ENCODE data around the gene ATP6V1G1.

ATP6V1G1 gene, protein sequence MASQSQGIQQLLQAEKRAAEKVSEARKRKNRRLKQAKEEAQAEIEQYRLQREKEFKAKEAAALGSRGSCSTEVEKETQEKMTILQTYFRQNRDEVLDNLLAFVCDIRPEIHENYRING

DNA sequence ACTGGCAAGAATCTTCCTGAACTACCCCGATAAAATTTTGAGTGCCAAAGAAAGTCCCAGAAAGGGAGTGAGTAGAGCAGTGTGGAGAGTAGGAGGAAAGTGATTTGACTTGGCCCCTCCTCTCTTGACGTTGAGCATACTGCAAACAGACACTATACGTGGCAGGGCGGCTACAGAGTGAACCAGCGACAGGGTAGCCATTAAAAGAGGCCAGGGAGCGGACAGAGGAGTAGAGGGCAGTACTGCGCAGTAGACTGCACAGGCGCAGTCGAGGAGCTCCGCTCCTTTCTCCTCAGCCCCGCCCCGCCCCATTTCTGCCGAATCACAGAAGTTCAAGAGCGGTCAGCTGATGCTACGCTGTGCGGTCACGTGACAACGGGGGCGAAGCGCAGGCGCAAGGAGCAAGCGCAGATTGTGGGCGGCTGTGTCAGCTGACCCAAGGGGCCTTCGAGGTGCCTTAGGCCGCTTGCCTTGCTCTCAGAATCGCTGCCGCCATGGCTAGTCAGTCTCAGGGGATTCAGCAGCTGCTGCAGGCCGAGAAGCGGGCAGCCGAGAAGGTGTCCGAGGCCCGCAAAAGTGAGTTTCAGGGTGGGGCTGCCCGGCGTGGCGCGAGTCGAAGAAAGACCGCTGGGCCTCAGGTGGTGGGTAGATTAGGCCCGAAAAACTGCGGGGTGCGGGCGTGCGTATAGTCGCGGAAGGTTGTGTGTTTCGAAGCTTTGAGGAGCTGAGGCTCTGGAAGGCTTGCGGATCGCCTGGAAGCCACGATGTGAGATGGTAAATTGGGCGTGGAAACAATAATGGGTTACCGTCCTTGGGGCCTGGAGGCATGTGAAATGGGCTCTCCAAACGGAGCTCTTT is at the start of gene ATP6V1G1:
ATP6V1G1 (plus strand) TSS at position 425 of the 858 bp plus-strand sequence; CDS start at position 495, 70 bp downstream.
- TF ChIP-seq, protein P1, sequence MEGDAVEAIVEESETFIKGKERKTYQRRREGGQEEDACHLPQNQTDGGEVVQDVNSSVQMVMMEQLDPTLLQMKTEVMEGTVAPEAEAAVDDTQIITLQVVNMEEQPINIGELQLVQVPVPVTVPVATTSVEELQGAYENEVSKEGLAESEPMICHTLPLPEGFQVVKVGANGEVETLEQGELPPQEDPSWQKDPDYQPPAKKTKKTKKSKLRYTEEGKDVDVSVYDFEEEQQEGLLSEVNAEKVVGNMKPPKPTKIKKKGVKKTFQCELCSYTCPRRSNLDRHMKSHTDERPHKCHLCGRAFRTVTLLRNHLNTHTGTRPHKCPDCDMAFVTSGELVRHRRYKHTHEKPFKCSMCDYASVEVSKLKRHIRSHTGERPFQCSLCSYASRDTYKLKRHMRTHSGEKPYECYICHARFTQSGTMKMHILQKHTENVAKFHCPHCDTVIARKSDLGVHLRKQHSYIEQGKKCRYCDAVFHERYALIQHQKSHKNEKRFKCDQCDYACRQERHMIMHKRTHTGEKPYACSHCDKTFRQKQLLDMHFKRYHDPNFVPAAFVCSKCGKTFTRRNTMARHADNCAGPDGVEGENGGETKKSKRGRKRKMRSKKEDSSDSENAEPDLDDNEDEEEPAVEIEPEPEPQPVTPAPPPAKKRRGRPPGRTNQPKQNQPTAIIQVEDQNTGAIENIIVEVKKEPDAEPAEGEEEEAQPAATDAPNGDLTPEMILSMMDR (IDR thresholded peaks at IDR 0.05; ENCODE audit: low read depth, low read length, missing control alignments), result no peak
- H3K4me3 ChIP-seq (ENCODE audit: low read depth, low read length), result peak within 1 kb of the TSS; percentile 94
- DNase-seq (ENCODE audit: low read depth), result peak; percentile 97

GRCh38 chr9:114538241-114538640 is 49.3 kb upstream of the ATP6V1G1 start:
- no peak overlapping the region for H3K4me3 ChIP-seq (ENCODE audit: low read depth, low read length)
- TF ChIP-seq, protein P1 (IDR thresholded peaks at IDR 0.05; ENCODE audit: low read depth, low read length, missing control alignments), result peak; percentile 71
- DNase-seq (ENCODE audit: low read depth), result peak; percentile 29

DNA sequence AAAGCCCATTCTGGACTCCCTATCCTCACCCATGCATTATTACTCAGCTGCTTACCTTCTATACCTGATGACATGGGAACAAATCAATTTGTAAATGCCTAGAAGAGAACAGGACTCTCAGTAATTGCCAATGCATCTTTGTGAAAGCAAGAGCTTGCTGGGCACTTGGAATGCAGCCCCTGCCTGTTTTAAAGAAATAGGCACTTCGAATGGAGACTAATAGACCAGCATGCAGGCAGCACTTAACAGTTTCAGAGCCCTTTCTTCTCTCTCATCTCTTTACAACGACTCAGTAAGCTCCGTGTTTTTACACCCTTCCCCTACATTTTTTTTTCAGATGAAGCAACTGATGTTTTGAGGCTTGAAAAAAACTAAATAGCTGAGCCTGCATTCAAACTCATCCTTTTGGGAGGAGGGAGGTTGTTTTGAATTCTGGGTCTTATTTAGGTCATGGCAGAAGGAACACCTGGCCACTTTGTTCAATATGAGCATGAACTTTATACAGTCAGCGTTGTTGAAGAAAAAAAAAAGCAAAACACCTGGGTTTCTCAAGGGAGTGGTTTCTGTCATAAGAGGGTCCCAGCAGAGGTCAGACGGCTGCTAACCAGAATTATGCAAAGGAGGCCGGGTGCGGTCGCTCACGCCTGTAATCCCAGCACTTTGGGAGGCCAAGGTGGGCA is 47.7 kb upstream of the ATP6V1G1 start:
- no peak for DNase-seq (ENCODE audit: low read depth)
- H3K4me3 ChIP-seq (ENCODE audit: low read depth, low read length), result no peak overlapping the region
- TF ChIP-seq, protein P1 (IDR thresholded peaks at IDR 0.05; ENCODE audit: low read depth, low read length, missing control alignments), result no peak

GRCh38 chr9:114545055-114545454 is 42.5 kb upstream of the ATP6V1G1 start:
- TF ChIP-seq, protein P1 (IDR thresholded peaks at IDR 0.05; ENCODE audit: low read depth, low read length, missing control alignments), result no peak
- DNase-seq (ENCODE audit: low read depth), result no peak
- no peak overlapping the region for H3K4me3 ChIP-seq (ENCODE audit: low read depth, low read length)

GRCh38 chr9:114546851-114547250 is 40.7 kb upstream of the ATP6V1G1 start:
- TF ChIP-seq, protein P1 (IDR thresholded peaks at IDR 0.05; ENCODE audit: low read depth, low read length, missing control alignments), result no peak
- H3K4me3 ChIP-seq (ENCODE audit: low read depth, low read length), result no peak overlapping the region
- no peak for DNase-seq (ENCODE audit: low read depth)

DNA sequence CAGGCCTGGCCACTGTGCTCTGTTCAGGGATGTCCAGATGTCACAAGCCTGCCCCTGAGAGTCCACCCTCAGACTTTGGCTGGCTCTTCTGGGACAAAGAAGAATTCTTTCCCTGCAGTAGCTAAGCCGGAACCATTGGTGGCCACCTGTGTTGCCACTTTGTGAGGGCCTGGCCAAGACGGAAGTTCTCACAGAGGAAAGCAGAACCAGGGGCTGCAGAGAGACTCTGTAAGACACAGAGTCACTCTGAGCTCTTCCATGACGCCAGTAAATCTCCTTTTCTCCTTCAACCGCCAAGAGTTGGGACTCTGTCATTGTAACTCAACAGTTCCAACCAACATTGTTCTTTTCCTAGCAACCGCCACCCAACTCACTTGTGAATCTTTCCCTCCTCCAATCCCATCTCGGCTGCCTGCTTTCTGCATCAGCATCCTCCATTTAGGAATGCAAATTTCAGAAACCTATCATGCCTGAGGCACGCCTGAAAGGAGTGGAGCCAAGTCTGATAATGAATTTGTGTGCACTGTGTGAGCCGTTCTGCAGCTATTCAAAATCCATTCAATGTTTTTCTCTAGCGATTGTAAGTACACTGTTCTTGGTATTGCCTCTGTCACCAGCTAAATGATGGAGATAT is 37.8 kb upstream of the ATP6V1G1 start:
- TF ChIP-seq, protein P1 (IDR thresholded peaks at IDR 0.05; ENCODE audit: low read depth, low read length, missing control alignments), result no peak
- no peak for DNase-seq (ENCODE audit: low read depth)

More for the DNA sequence above, 37.8 kb upstream of the ATP6V1G1 start:
- no peak overlapping the region for H3K4me3 ChIP-seq (ENCODE audit: low read depth, low read length)
